Measurements from ENCODE around the gene CDKAL1. TPM values are rescaled to one million over a fixed set of nuclear protein-coding genes. Genes with fewer than 3 reads are reported as not detected.

Gene CDKAL1
- total RNA-seq, 1 experiment from 2014 or later, result 13.8 TPM

GRCh38 chr6:20816126-20816525 lies 281.9 kb downstream of the CDKAL1 start:
- H3K36me3 ChIP-seq (ENCODE audit: low read depth, low read length), result peaks cover 17% of the 10 kb centered on the region; the same call in 1 of the 2 replicates
- H3K4me3 ChIP-seq (ENCODE audit: low read length), result no peak overlapping the region
- H4K20me1 ChIP-seq (ENCODE audit: low read length), result no peaks in the 10 kb centered on the region
- no peak overlapping the region for H3K9ac ChIP-seq (ENCODE audit: low read length)
- no peak overlapping the region for H2AFZ ChIP-seq (ENCODE audit: low read length)
- peaks cover 6% of the 10 kb centered on the region for H3K4me1 ChIP-seq (ENCODE audit: insufficient read depth, low read length)
- H3K79me2 ChIP-seq (ENCODE audit: low read length), result no peaks in the 10 kb centered on the region
- no peak overlapping the region for H3K27ac ChIP-seq (ENCODE audit: low read length)
- TF ChIP-seq EZH2 (IDR thresholded peaks at IDR 0.05; ENCODE audit: low read length, unreplicated experiment) (no peak), EZH2phosphoT487 (IDR thresholded peaks at IDR 0.05; ENCODE audit: borderline replicate concordance, low read length) (no peak)
- TF ChIP-seq, protein P1, sequence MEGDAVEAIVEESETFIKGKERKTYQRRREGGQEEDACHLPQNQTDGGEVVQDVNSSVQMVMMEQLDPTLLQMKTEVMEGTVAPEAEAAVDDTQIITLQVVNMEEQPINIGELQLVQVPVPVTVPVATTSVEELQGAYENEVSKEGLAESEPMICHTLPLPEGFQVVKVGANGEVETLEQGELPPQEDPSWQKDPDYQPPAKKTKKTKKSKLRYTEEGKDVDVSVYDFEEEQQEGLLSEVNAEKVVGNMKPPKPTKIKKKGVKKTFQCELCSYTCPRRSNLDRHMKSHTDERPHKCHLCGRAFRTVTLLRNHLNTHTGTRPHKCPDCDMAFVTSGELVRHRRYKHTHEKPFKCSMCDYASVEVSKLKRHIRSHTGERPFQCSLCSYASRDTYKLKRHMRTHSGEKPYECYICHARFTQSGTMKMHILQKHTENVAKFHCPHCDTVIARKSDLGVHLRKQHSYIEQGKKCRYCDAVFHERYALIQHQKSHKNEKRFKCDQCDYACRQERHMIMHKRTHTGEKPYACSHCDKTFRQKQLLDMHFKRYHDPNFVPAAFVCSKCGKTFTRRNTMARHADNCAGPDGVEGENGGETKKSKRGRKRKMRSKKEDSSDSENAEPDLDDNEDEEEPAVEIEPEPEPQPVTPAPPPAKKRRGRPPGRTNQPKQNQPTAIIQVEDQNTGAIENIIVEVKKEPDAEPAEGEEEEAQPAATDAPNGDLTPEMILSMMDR (conservative IDR thresholded peaks at IDR 0.05; ENCODE audit: low read depth, low read length), result no peak
- ChIA-PET CTCF (no interaction called here), POLR2A (ENCODE audit: unreplicated experiment) (no interaction called here)
- ATAC-seq, result no peak
- intact Hi-C loops (cut with micrococcal nuclease), result no loop called here
- H3K9me3 ChIP-seq (ENCODE audit: low read length), result peaks cover 9% of the 10 kb centered on the region; the same call in 1 of the 2 replicates
- no TSS peak for BruUV-seq (replicated peaks)
- H3K27me3 ChIP-seq (ENCODE audit: low read length), result no peaks in the 10 kb centered on the region
- H3K4me2 ChIP-seq (ENCODE audit: low read length), result no peak overlapping the region
- no peaks in the 10 kb centered on the region for H3K9me2 ChIP-seq (replicated peaks; ENCODE audit: low read length)
- DNase-seq, result no peak
- no peaks in the 10 kb centered on the region for H3F3A ChIP-seq (ENCODE audit: low read length, unreplicated experiment)

DNA sequence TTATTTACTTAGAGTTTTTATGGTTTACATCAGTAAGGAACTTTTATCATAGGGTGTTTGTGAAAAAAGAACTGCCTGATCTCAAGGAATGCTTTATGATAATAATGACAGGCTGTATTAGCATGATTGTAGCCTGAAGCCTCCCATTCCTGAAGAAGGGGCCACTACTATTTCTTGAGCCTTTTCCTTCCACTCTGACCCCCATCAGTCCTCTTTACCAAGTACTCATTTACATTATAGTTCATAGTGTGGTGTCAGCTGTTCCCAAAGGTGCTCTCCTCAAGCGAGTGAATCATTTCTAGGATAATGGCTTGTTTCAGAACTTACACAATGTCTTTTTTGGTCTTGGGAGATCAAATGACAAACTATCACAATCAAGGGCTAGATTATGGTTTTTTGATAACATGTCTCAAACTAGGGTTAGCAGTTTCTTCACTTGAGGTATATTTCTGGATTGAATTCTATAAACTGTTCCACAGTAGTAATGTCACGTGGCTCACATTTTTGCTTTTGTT lies 283.6 kb downstream of the CDKAL1 start:
- no peak overlapping the region for H3K4me2 ChIP-seq (ENCODE audit: low read length)
- H3F3A ChIP-seq (ENCODE audit: low read length, unreplicated experiment), result no peaks in the 10 kb centered on the region
- H3K27me3 ChIP-seq (ENCODE audit: low read length), result no peaks in the 10 kb centered on the region
- H3K9ac ChIP-seq (ENCODE audit: low read length), result no peak overlapping the region
- H3K9me3 ChIP-seq (ENCODE audit: low read length), result peaks cover 7% of the 10 kb centered on the region; the same call in 1 of the 2 replicates
- ChIA-PET CTCF (no interaction called here), POLR2A (ENCODE audit: unreplicated experiment) (no interaction called here)
- no TSS peak for BruUV-seq (replicated peaks)
- TF ChIP-seq EZH2 (IDR thresholded peaks at IDR 0.05; ENCODE audit: low read length, unreplicated experiment), result no peak
- no peak for TF ChIP-seq EZH2phosphoT487 (IDR thresholded peaks at IDR 0.05; ENCODE audit: borderline replicate concordance, low read length)
- TF ChIP-seq, protein P1 (conservative IDR thresholded peaks at IDR 0.05; ENCODE audit: low read depth, low read length), result no peak
- intact Hi-C loops (cut with micrococcal nuclease), result no loop called here
- ATAC-seq (no peak), DNase-seq (no peak)
- no peak overlapping the region for H3K4me3 ChIP-seq (ENCODE audit: low read length)
- H3K36me3 ChIP-seq (ENCODE audit: low read depth, low read length), result peaks cover 12% of the 10 kb centered on the region; the same call in 1 of the 2 replicates
- no peak overlapping the region for H3K27ac ChIP-seq (ENCODE audit: low read length)
- H2AFZ ChIP-seq (ENCODE audit: low read length), result no peak overlapping the region
- no peaks in the 10 kb centered on the region for H3K4me1 ChIP-seq (ENCODE audit: insufficient read depth, low read length)
- H3K9me2 ChIP-seq (replicated peaks; ENCODE audit: low read length), result no peaks in the 10 kb centered on the region
- no peaks in the 10 kb centered on the region for H3K79me2 ChIP-seq (ENCODE audit: low read length)
- H4K20me1 ChIP-seq (ENCODE audit: low read length), result no peaks in the 10 kb centered on the region

DNA sequence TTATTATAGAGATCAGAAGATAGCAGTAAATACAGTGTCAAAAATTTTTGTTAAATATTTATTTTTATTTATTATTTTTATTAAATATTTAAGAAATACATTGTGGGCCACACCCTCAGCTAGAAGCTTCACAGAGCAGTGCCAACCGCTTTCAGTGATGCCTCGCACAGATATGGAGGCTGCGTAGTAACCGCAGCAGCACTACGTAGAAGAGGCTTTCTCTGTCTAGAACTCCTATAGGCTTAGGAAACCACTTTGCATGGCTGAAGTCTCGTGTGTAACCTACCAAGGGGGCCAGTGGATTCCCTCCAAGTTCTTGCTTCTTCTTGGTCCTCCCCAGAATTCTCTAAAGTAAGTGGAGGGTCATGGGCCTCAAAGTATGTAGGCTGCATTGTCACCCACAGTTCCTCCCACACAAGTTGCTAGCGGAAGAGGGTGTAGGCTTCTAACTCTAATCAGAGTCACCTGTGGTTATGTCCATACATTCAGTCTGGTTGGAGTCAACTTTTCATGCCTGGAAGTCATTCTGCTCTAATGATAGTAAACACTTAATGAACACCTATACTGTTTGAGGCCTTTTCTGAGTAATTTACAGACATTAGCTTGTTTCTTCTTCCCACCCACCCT lies 285.6 kb downstream of the CDKAL1 start:
- Histone ChIP-seq H4K20me1 (ENCODE audit: low read length) (no peaks in the 10 kb centered on the region), H3K27ac (ENCODE audit: low read length) (no peak overlapping the region), H3K36me3 (ENCODE audit: low read depth, low read length) (peaks cover 1% of the 10 kb centered on the region; the same call in 1 of the 2 replicates), H3K9me2 (replicated peaks; ENCODE audit: low read length) (no peaks in the 10 kb centered on the region), H3K9ac (ENCODE audit: low read length) (no peak overlapping the region), H3K27me3 (ENCODE audit: low read length) (no peaks in the 10 kb centered on the region), H3K4me2 (ENCODE audit: low read length) (no peak overlapping the region), H3K9me3 (ENCODE audit: low read length) (no peaks in the 10 kb centered on the region), H2AFZ (ENCODE audit: low read length) (no peak overlapping the region), H3F3A (ENCODE audit: low read length, unreplicated experiment) (no peaks in the 10 kb centered on the region), H3K79me2 (ENCODE audit: low read length) (no peaks in the 10 kb centered on the region), H3K4me1 (ENCODE audit: insufficient read depth, low read length) (no peaks in the 10 kb centered on the region), H3K4me3 (ENCODE audit: low read length) (no peak overlapping the region)
- ATAC-seq (no peak), DNase-seq (no peak)
- POLR2A ChIA-PET (ENCODE audit: unreplicated experiment), result no interaction called here
- no peak for TF ChIP-seq EZH2phosphoT487 (IDR thresholded peaks at IDR 0.05; ENCODE audit: borderline replicate concordance, low read length)
- TF ChIP-seq, protein P1 (conservative IDR thresholded peaks at IDR 0.05; ENCODE audit: low read depth, low read length), result no peak
- no peak for TF ChIP-seq EZH2 (IDR thresholded peaks at IDR 0.05; ENCODE audit: low read length, unreplicated experiment)
- CTCF ChIA-PET, result no interaction called here
- no TSS peak for BruUV-seq (replicated peaks)
- intact Hi-C loops (cut with micrococcal nuclease), result no loop called here
